ENCODE data around the gene TMEM204. TPM values are rescaled to one million over a fixed set of nuclear protein-coding genes. Genes with fewer than 3 reads are reported as not detected.

Gene TMEM204
- polyA plus RNA-seq, 1 of the 3 experiments (the other 2 are of a cell fraction), result 2.3 TPM

DNA sequence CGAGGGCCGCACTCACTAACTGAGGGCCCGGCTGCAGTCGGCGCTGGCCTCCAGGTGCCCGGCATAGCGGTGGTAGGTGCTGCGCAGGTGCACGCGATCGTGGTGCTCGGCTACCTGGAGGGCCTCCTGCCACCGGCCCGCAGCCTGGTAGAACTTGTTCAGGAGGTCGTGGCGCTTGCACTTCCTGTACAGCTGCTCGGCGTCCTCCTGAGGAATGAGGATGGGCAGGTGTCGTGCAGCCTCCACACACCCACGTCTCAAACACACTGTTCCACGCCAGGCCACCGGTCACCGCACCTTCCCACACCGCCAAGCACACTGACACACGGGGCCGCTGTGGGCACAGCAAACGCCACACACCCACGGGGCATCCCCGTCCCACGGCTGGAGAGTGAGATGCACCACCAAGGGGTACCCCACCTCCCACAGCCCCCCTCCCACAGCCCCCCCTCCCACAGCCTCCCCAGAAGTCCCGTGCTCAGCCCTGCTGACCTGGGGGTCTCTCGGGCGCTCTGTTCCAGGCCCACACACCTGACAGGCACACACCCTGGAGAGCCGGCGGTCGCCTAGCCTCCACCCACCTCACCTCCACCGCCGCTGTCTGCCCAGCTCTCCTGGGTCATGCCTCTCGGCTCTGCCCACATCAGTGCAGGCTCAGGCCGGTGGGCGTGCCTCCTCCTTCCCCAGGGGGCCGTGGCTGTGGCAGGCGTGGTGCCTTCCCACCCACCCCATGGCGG lies 7.4 kb upstream of the TMEM204 start (continued):
- no peak for TF ChIP-seq MEF2A (IDR thresholded peaks at IDR 0.05; ENCODE audit: borderline replicate concordance, low read depth)
- no peak for TF ChIP-seq RCOR1 (IDR thresholded peaks at IDR 0.05; ENCODE audit: low read length)

DNA sequence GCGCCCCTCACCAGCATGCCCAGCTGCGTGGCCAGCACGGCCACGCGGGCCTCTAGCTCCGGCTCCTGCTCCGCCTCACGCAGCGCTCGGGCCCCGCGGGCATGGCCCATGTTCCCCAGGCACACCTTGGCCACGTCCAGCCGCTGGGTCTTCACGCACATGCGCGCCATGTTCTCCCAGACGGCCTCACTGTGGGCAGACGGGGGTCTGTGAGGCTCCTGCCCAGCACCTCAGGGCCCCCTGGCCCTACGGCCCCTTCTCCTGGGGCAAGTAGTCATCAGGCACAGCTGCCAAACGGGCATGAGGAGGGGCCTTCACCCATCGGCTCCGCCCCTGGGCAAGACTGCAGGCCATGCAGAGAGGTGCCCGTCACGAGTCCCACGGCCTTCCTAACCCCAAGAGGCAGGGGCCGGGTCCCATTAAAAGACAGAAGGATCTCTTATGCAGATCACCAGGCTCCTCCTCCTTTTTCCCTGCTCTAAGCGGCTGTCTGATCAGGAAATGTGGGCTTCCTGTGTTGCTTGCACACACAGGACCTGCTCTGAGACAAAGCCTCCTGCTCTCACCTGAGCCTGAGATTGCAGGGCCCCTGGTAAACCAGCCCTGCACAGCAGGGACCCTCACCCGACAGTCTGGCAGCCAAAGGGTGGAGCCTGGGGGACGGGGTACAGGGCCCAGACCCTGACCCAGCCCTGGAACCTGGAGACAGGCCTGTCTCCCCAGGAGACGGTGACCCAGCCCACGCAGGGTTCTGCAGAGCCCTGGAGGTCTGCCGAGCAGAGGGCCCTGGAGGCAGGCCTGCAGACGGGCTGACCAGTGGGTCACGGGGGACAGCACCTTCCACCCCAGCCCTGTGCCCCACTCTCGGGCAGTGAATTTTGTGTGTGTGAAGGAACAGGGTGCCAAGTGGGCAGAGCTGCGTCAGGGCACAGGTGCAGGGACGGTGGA lies 6.6 kb upstream of the TMEM204 start:
- WGBS (ENCODE audit: low lambda C conversion rate), result 96% methylated on average over 25 of the region's 38 CpGs
- Histone ChIP-seq H3F3A (replicated peaks; ENCODE audit: insufficient read depth) (no peaks in the 10 kb centered on the region), H3K4me3 (ENCODE audit: low read depth in 2 of 2, low read length in 1 of 2) (no peak overlapping the region), H3K27ac (ENCODE audit: low read depth in 2 of 2, low read length in 1 of 2) (no peak overlapping the region), H3K4me2 (no peak overlapping the region), H2AFZ (ENCODE audit: low read depth) (no peak overlapping the region), H3K27me3 (ENCODE audit: insufficient read depth) (no peaks in the 10 kb centered on the region), H4K20me1 (ENCODE audit: insufficient read depth) (no peaks in the 10 kb centered on the region), H3K36me3 (replicated peaks in 1 of 2; ENCODE audit: control insufficient read depth in 1 of 2, insufficient read depth in 2 of 2, low read length in 1 of 2) (no peaks in the 10 kb centered on the region), H3K79me2 (ENCODE audit: insufficient read depth) (no peaks in the 10 kb centered on the region), H3K9me2 (no peaks in the 10 kb centered on the region), H3K9ac (no peak overlapping the region), H3K9me3 (no peaks in the 10 kb centered on the region), H3K4me1 (ENCODE audit: control insufficient read depth in 1 of 2, insufficient read depth in 2 of 2, low read depth in 1 of 2, low read length in 1 of 2) (peaks cover 5 to 28% of the 10 kb centered on the region in 2 experiments; a peak in 2 of 4 replicates)
- no peak for DNase-seq
- ChIA-PET CTCF (interaction anchor here (1.6 kb wide), 1 partner anchor 97 kb away, joined by 3 read pairs; no protein-coding TSS in a partner anchor), POLR2A (no interaction called here)
- TF ChIP-seq GABPA (IDR thresholded peaks at IDR 0.05; ENCODE audit: low read depth), result no peak
- TF ChIP-seq NRF1 (IDR thresholded peaks at IDR 0.05; ENCODE audit: low read depth, low read length), result no peak
- TF ChIP-seq MXI1 (IDR thresholded peaks at IDR 0.05; ENCODE audit: low read depth, low read length), result no peak
- TF ChIP-seq, protein P1, sequence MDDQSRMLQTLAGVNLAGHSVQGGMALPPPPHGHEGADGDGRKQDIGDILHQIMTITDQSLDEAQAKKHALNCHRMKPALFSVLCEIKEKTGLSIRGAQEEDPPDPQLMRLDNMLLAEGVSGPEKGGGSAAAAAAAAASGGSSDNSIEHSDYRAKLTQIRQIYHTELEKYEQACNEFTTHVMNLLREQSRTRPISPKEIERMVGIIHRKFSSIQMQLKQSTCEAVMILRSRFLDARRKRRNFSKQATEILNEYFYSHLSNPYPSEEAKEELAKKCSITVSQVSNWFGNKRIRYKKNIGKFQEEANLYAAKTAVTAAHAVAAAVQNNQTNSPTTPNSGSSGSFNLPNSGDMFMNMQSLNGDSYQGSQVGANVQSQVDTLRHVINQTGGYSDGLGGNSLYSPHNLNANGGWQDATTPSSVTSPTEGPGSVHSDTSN (IDR thresholded peaks at IDR 0.05), result no peak
- TF ChIP-seq SIN3A (IDR thresholded peaks at IDR 0.05; ENCODE audit: borderline replicate concordance, low read depth, low read length), result no peak
- TF ChIP-seq EP300 (IDR thresholded peaks at IDR 0.05; ENCODE audit: borderline replicate concordance in 1 of 2, low read depth in 1 of 2, low read length in 1 of 2), result no peak
- no peak for TF ChIP-seq YY1 (IDR thresholded peaks at IDR 0.05; ENCODE audit: low read depth)
- no peak for TF ChIP-seq SMC3 (IDR thresholded peaks at IDR 0.05; ENCODE audit: low read depth, low read length)
- TF ChIP-seq POLR2AphosphoS5 (IDR thresholded peaks at IDR 0.05; ENCODE audit: low read depth, low read length), result no peak
- TF ChIP-seq, protein P2, sequence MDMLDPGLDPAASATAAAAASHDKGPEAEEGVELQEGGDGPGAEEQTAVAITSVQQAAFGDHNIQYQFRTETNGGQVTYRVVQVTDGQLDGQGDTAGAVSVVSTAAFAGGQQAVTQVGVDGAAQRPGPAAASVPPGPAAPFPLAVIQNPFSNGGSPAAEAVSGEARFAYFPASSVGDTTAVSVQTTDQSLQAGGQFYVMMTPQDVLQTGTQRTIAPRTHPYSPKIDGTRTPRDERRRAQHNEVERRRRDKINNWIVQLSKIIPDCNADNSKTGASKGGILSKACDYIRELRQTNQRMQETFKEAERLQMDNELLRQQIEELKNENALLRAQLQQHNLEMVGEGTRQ (IDR thresholded peaks at IDR 0.05; ENCODE audit: borderline replicate concordance, low read depth, low read length), result no peak
- TF ChIP-seq, protein P3, sequence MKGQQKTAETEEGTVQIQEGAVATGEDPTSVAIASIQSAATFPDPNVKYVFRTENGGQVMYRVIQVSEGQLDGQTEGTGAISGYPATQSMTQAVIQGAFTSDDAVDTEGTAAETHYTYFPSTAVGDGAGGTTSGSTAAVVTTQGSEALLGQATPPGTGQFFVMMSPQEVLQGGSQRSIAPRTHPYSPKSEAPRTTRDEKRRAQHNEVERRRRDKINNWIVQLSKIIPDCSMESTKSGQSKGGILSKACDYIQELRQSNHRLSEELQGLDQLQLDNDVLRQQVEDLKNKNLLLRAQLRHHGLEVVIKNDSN (IDR thresholded peaks at IDR 0.05; ENCODE audit: borderline replicate concordance, low read depth), result no peak
- TF ChIP-seq, protein P4, sequence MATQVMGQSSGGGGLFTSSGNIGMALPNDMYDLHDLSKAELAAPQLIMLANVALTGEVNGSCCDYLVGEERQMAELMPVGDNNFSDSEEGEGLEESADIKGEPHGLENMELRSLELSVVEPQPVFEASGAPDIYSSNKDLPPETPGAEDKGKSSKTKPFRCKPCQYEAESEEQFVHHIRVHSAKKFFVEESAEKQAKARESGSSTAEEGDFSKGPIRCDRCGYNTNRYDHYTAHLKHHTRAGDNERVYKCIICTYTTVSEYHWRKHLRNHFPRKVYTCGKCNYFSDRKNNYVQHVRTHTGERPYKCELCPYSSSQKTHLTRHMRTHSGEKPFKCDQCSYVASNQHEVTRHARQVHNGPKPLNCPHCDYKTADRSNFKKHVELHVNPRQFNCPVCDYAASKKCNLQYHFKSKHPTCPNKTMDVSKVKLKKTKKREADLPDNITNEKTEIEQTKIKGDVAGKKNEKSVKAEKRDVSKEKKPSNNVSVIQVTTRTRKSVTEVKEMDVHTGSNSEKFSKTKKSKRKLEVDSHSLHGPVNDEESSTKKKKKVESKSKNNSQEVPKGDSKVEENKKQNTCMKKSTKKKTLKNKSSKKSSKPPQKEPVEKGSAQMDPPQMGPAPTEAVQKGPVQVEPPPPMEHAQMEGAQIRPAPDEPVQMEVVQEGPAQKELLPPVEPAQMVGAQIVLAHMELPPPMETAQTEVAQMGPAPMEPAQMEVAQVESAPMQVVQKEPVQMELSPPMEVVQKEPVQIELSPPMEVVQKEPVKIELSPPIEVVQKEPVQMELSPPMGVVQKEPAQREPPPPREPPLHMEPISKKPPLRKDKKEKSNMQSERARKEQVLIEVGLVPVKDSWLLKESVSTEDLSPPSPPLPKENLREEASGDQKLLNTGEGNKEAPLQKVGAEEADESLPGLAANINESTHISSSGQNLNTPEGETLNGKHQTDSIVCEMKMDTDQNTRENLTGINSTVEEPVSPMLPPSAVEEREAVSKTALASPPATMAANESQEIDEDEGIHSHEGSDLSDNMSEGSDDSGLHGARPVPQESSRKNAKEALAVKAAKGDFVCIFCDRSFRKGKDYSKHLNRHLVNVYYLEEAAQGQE (IDR thresholded peaks at IDR 0.05; ENCODE audit: low read depth, low read length), result no peak
- no peak for TF ChIP-seq RCOR1 (IDR thresholded peaks at IDR 0.05; ENCODE audit: low read length)
